GM12864 (cell line): ENCODE results near the gene RABGEF1.
"Not testable (repeated sequence)": the region's sequence is repeated elsewhere in the genome, so short reads cannot be mapped to it uniquely, and the experiment has no call there.

Source experiments
- DNase-seq: peaks from one replicate; pipeline ENCODE4 v3.0.0-alpha.2; 2011; ENCODE audit warnings: low read depth
- H3K4me3 ChIP-seq: 2 replicates; pipeline ENCODE4 v1.5.1; 2011; ENCODE audit warnings: mild to moderate bottlenecking, low read depth, low read length, control low read depth
- CTCF ChIP-seq: IDR thresholded peaks from 2 replicates; pipeline ENCODE4 v1.5.1; 2011; ENCODE audit warnings: low read depth, mild to moderate bottlenecking, moderate library complexity, low read length, control low read depth, inconsistent platforms; ENCODE audit errors: missing control alignments

RABGEF1 gene

DNA sequence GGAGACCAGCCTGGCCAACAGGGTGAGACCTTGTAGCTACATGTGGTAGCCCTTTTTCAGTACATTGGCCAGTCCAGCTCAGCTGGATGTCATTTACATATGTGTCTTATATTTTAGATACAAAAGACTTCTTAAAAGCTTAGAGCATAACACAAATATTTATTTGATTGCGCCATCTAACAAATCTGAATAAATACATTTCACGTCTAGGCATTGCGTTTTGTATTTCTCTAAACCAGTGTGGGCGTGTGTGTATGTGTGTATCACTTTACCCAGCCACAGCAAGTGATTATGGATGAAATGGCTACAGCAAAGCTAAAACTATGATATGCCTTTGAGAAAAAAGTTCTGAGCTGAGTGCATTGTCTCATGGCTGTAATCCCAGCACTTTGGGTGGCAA is 14.0 kb downstream of the RABGEF1 start:
- TF ChIP-seq CTCF = no peak
- no peak for DNase-seq

DNA sequence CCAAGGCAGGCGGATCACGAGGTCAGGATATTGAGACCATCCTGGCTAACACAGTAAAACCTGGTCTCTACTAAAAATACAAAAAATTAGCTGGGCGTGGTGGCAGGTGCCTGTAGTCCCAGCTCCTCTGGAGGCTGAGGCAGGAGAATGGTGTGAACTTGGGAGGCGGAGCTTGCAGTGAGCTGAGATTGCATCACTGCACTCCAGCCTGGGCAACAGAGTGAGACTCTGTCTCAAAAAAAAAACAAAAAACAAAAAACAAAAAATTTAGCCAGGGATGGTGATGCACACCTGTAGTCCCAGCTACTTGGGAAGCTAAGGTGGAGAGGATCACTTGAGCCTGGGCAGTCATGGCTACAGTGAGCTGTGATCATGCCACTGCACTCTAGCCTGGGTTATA is 14.5 kb downstream of the RABGEF1 start:
- H3K4me3 ChIP-seq, DNase-seq: not testable (repeated sequence)

More for the DNA sequence above, 14.0 kb downstream of the RABGEF1 start:
- H3K4me3 ChIP-seq = no peak overlapping the region

DNA sequence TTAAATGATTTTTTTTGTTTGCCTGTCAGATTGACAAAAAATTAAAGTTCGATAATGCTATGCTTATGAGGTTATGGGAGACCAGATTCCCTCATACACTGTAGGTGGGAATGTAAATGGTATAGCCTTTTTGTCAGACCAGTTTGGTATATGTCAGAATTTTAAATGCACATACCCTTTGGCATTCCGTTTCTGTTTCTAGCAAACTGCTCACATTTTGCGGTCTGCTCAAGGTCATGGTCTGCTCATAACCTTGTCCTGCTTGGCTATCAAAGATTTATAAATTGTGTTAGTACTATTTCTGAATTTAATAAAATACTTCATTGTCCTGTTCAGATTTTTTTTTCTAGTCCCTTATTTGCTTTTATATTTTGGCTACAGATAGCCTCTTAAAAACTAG is 15.7 kb downstream of the RABGEF1 start:
- not testable (repeated sequence) for H3K4me3 ChIP-seq, DNase-seq

- TF ChIP-seq CTCF = no peak
- no peak for DNase-seq
- no peak overlapping the region for H3K4me3 ChIP-seq
Measured at GRCh38 chr7:66756889-66757288, 16.4 kb downstream of the RABGEF1 start.

GRCh38 chr7:66757939-66758338 is 17.4 kb downstream of the RABGEF1 start:
- no peak for TF ChIP-seq CTCF
- no peak for DNase-seq
- no peak overlapping the region for H3K4me3 ChIP-seq

GRCh38 chr7:66758950-66759628 is 18.6 kb downstream of the RABGEF1 start:
- TF ChIP-seq CTCF = no peak
- no peak for DNase-seq
- H3K4me3 ChIP-seq = no peak overlapping the region

GRCh38 chr7:66763183-66763582 is 22.6 kb downstream of the RABGEF1 start:
- DNase-seq, H3K4me3 ChIP-seq: not testable (repeated sequence)

- not testable (repeated sequence) for DNase-seq
Measured at GRCh38 chr7:66763633-66764355, 23.3 kb downstream of the RABGEF1 start.

DNA sequence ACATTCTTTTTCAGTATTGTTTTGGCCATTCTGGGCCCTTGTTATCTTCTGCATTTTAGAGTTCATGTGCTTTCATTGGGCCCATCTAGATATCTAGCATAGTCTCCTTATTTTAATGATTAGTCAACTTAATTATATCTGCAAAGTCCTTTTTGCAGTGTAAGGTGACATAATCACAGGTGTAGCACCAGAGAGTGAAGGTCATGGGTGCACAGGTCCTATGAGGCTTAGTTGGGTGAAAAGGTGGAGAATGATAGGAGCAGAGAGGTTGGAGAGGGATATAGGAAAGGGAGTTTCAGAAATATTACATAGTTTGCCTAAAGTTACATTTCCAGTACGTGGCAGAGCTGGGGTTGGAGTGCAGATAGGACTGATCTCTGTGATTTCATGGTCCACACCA is 24.4 kb downstream of the RABGEF1 start:
- DNase-seq = not testable (repeated sequence)

More at GRCh38 chr7:66763633-66764355, 23.3 kb downstream of the RABGEF1 start:
- H3K4me3 ChIP-seq = not testable (repeated sequence)

DNA sequence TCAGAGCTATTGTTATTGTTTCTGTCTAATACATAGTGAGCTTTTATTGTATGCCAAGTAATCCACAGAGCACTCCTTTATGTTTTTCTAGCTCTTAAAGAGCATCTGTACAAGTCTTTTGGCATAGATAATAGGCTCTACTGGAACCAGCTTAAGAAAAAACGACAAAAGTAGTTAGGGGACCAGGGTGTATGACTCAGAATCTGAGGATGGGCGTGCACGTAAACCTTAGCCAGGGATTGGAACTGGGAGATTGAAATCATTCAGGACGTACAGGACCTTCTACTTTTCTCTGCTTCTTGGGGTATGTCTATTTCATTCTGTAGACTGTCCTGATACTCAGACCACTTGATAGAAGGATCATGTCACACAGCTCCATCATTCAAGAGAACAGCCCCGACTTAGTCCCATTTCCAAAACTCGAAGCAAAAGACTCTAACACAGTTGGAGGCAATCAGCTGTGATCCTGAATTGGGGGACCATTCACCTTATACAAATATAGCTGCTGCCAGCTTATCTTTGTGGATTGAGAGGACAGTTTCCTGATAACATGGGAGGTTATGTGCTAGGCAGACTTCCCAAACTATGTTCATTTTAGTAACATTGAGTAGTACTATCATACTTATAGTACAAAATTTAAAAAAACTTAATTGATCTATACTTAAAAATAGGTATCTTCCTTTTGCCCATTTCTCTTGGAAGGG is 24.9 kb downstream of the RABGEF1 start:
- DNase-seq, H3K4me3 ChIP-seq: not testable (repeated sequence)

More for the DNA sequence above, 24.4 kb downstream of the RABGEF1 start:
- H3K4me3 ChIP-seq = not testable (repeated sequence)
